ENCODE results near the gene ALDH1L1.

The ALDH1L1 gene

GRCh38 chr3:126135406-126136076, 44.8 kb downstream of the ALDH1L1 start:
- DNase-seq (ENCODE audit: low read depth in 1 of 2, low spot score in 1 of 2) = no peak

GRCh38 chr3:126135071-126135405, 45.3 kb downstream of the ALDH1L1 start:
- DNase-seq (ENCODE audit: low read depth in 1 of 2, low spot score in 1 of 2) = no peak

DNA sequence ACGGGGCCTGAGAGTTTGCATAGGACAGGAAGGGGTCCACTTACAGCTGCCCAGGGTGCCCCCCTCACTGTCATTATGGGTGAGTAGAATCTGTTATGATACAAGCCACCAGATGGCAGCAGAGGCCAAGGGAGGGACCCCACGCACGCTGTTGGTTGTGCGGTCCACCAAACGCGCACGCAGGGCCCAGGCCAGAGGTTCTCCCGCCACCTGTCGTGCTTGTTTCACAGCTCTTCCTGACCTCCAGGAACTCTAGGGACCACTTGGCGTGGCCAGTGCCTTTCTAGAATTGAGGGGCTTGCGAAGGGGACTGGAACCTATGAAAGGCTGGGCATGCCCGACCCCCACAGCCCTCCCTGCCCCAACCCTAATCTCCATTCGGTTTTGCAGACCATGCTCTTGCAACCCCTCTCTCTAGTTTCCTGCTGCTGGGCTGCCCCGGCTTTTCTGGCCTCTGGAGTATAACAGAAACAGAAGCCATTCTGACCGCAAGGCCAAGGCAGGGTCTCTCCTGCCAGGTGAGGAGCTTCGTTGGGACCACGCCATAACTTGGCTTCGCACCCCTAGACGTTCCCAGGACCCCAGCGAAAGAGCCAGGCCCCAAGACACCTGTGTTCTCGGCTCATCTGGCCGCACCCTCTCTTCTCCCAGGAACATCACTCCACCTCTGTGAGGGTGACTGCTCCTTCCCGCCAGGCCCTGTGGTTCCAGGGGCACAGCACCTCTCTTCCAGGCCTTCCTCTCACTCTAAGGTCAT, 46.0 kb downstream of the ALDH1L1 start:
- DNase-seq (ENCODE audit: low read depth in 1 of 2, low spot score in 1 of 2) = no peak

GRCh38 chr3:126133606-126134005, 46.8 kb downstream of the ALDH1L1 start:
- DNase-seq (ENCODE audit: low read depth in 1 of 2, low spot score in 1 of 2) = no peak

GRCh38 chr3:126132751-126133511, 47.5 kb downstream of the ALDH1L1 start:
- no peak for DNase-seq (ENCODE audit: low read depth in 1 of 2, low spot score in 1 of 2)

DNA sequence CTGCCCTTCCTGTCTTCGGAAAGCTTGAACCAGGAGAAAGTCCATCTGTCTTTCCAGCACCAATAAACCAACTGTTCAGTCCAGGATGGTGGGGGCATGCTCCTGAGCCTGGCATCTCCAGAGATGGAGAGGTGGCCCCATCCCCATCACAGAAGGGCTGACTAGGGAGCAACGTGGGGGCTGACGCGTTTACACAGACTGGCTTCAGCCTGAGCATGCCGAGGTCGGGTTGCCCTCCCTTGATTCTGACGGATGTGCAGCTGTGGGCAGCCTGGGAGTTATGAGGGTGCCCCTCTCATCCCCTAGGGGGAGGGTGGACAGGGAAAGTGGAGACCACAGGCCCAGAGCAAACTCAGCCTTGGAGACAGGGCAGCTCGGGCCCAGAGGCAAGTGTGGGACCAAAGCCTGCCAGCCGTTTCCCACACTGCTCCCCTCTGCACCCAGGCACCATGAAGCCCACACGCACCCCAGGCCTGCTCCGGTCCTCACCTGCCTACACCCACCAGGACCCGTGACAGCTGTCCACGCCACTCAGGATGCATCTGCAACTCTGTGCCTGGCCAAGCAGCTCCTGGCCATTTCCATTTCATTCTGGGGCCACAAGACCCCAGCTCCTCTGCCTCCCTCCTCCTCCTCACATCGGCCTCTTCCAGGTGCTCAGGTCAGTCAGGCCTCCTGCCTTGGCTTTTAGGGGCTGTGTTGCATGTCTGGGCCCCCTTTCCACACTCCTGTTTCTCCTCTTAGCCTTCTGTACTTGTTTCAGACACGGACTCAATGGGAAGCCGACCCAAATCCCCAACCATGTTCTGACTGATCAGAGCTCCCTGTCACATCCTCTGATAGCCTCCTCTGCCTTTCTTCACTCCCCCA, 48.3 kb downstream of the ALDH1L1 start:
- DNase-seq (ENCODE audit: low read depth in 1 of 2, low spot score in 1 of 2) = no peak

- DNase-seq (ENCODE audit: low read depth in 1 of 2, low spot score in 1 of 2) = no peak
These were observed 49.2 kb downstream of the ALDH1L1 start for GRCh38 chr3:126130981-126131745.

DNA sequence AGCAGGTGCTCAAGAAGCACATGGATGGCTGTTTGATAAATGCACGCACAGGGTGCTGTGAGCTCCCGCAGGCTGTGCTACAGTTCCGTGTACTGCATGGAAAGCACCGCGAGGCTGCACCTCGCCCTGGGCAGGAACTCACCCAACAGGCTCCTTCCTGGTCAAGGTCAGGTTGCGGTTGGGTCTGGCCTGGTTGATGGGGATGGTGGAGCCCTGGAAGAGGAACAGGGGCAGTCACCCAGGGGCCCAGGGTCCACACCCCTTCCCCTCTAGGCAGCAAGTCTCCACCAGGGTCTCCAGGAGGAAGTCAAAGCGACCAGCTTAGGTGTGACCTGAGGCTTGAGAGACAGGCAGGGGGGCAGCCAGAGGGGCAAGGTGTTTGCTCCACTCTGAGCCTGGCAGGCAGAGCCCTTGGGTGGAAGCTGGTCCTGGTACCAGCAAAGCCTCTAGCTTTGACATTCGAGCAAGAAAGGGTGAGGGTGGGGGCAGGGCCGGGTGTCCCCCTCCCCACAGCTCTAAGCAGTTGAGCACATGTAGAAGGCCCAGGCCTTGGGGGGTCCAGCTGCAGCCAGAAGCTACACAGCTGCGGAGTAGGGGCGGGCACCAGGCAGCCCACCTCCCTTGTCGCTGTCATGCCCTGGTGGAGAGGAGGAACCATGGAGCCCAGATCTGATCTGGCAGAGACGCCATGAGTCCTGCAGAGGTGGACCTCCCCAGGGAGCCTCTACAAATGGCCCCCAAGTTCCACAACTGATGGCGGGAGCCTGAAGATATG, 50.1 kb downstream of the ALDH1L1 start:
- no peak for DNase-seq (ENCODE audit: low read depth in 1 of 2, low spot score in 1 of 2)

DNA sequence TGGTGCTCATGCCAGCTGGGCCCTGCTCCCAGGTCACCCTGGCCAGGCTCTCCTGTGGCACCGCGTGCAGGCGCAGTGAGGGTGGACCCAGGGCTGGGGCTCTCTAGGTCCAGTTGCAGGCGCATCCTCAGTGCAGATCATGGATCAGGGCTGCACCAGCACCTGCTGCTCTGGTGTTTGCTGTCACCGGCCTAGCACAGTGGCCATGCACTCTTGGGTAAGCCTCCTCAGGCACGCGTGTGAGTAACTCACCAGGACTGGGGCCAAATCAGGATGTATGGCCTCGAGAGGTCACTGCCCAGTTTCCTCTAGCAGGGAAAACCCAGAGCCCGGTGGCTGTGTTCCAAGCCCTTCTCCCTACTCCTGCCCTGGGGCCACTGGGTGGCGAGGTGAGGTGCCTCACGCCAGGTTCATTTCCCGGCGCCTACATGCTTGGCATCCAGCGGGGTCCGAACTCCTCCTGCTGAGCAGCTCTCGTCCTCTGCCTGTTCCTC, 50.9 kb downstream of the ALDH1L1 start:
- no peak for DNase-seq (ENCODE audit: low read depth in 1 of 2, low spot score in 1 of 2)

DNA sequence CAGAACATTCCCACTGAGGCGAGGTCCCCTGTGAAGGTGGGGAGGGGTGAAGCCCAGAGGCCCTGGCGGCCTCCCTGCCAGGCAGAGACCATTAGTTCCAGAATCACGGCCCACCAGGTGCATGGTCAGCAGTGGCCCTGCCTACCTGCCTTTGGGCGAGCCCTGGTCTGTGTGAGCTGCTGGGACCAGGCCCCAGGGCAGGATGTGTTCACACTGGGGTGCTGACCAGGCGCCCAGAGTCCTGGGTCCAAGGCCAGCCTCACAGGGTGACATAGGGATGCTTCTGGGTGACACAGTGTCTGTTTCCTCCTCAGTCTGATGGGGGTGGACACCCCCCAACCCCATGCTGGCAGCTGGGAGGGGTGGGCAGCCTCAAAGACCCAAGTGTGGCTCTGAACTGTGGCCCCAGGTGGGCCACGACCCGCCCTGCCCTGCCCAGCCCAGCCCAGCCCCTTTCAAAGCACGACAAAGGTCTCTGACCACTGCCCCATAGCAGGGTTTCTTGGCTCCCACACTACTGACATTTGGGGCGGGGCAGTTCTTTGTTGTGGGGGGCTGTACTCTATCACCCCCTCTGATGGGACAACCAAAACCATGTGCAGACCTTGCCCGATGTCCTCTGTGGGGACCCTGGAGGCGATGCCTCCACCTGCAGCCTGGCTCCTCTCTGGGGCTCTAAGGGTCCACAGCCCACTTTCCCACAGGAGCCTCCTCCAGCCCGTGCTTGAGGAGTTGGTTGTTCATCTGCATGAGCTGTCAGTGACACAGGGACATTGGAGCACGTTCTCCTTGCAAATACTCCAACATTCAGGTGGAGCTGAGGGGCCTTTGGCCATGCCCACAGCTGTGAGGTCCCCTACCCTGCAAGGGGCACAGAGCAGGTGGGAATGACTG, 51.6 kb downstream of the ALDH1L1 start:
- DNase-seq (ENCODE audit: low read depth in 1 of 2, low spot score in 1 of 2) = no peak

DNA sequence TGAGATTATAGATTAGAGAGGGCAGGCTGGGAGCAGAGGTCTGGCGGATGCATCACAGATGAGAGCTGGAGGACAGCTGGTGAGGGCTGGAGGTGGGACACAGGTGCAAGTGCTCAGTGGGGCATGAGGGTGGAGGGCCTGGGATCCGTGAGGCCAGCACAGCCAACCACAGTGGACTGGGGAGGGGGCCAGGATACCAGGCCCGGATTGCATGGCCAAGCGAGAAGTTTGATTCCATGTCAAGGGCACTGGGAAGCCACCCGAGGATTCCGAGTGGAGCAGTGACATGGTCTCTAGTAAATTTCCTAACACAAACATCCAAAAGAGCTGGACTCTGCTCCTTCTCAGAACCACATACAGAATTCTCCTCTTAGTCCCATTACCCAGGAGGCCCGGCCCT, 52.5 kb downstream of the ALDH1L1 start:
- no peak for DNase-seq (ENCODE audit: low read depth in 1 of 2, low spot score in 1 of 2)

DNA sequence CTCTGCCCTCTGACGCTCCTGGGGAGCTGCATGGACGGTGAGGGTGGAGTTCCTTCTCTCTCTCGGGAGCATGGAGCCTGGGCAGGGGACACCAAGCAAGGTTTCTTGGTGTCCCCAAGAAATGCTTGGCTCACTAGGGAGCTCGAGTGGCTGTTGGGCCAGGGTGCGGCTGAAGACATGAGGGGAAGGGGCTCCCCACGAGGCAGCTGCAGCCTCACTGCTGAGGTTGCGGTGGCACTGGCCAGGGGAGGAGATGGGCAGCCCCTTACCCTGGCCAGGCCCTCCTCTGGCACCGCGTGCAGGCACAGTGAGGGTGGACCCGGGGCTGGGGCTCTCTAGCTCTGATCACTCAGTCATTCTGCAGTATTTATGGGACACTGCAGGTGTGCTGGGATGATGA, 52.9 kb downstream of the ALDH1L1 start:
- DNase-seq (ENCODE audit: low read depth in 1 of 2, low spot score in 1 of 2) = no peak

DNA sequence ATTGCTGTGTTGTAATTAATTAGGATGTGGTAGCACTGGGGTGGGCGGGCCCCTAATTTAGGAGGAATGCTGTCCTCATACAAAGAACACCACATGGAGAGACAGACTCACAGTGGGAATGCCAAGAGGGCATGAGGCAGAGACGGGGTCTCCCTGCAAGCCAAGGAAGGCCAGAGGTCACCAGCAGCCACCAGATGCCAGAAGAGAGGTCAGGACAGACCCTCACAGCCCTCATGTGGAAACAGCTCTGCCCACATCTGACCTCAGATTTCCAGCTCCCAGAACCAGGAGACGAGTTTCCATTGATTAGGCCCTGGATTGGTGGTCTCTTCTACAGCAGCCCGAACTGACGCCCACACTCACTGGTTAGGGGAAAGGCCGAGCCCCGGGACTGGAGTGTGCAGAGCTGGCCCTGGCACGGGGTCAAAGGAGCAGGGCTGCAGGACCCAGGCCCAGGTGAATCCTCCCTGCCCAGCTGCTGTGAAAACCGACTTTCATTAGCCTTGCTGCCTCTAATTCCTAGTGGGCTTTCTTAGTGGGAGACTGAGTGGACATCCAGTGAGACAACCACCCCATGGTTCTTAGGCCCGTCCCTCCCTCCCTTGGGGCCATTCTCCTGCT, 53.5 kb downstream of the ALDH1L1 start:
- DNase-seq (ENCODE audit: low read depth in 1 of 2, low spot score in 1 of 2) = no peak

- no peak for DNase-seq (ENCODE audit: low read depth in 1 of 2, low spot score in 1 of 2)
These were observed 54.1 kb downstream of the ALDH1L1 start for GRCh38 chr3:126126286-126126685.

- DNase-seq (ENCODE audit: low read depth in 1 of 2, low spot score in 1 of 2) = no peak
These were observed 54.6 kb downstream of the ALDH1L1 start for GRCh38 chr3:126125781-126126251.

GRCh38 chr3:126125341-126125740, 55.0 kb downstream of the ALDH1L1 start:
- DNase-seq (ENCODE audit: low read depth in 1 of 2, low spot score in 1 of 2) = no peak

DNA sequence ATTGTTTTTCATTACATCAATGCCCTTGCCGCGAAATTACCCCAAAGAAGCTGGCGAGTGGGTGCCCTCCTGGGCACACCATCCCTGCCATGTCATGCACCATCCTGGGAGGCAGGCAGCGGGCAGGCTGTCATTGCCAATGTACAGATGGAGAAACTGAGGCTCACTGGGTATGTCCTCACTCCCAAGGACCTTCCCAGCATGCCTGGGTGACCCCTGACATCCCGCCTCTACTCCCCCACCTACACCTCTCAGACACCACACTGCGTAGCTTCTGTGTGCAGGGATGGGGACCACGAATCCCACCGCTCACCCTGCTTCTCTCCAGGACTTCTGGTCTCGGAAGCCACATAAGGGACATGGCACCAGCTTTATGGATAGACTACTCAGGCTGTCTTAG, 55.5 kb downstream of the ALDH1L1 start:
- DNase-seq (ENCODE audit: low read depth in 1 of 2, low spot score in 1 of 2) = no peak

All from stimulated activated CD4-positive, alpha-beta T cell treated with anti-CD3 and anti-CD28 coated beads, Interleukin-15, amount 100 ng/mL, for 1 hour (primary cell).